Measurements from ENCODE around the gene CHAF1B. TPM values are rescaled to one million over a fixed set of nuclear protein-coding genes. Genes with fewer than 3 reads are reported as not detected.

Gene CHAF1B
- total RNA-seq, 1 experiment from 2014 or later = 52.7 TPM

DNA sequence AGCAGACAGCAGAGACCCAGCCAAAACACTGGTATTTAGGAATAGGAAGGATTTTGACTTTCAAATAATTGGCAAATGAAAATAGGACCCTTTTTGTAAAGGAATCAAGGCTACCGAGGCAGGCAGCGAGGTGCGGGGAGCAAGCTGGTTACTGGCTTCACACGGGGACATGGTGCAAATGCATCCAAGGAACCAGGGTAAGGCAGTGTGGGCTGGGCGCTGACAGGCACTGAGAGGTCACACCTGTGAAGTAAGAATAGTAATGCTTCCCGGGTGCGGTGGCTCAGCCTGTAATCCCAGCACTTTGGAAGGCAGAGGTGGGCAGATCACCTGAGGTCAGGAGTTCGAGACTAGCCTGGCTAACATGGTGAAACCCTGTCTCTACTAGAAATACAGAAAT, 15.5 kb downstream of the CHAF1B start:
- Histone ChIP-seq H3K27ac (ENCODE audit: low read depth, low read length, poor library complexity, severe bottlenecking) (no peak overlapping the region), H3K27me3 (replicated peaks; ENCODE audit: insufficient read depth, low read depth, low read length, poor library complexity) (no peaks in the 10 kb centered on the region), H3K4me1 (ENCODE audit: insufficient read depth, low read length, poor library complexity, severe bottlenecking) (no peaks in the 10 kb centered on the region), H3K36me3 (ENCODE audit: insufficient read depth, low read length, poor library complexity, severe bottlenecking) (peaks cover 72% of the 10 kb centered on the region), H3K4me3 (ENCODE audit: low read depth, low read length, poor library complexity, severe bottlenecking) (no peak overlapping the region), H3K9me3 (ENCODE audit: low read depth, low read length, poor library complexity, severe bottlenecking) (no peaks in the 10 kb centered on the region)
- no TSS peak for BruUV-seq (replicated peaks)
- POLR2A ChIA-PET (ENCODE audit: low non-redundant PET) = no interaction called here
- no peak for DNase-seq (ENCODE audit: low spot score)
- TF ChIP-seq, protein P1, sequence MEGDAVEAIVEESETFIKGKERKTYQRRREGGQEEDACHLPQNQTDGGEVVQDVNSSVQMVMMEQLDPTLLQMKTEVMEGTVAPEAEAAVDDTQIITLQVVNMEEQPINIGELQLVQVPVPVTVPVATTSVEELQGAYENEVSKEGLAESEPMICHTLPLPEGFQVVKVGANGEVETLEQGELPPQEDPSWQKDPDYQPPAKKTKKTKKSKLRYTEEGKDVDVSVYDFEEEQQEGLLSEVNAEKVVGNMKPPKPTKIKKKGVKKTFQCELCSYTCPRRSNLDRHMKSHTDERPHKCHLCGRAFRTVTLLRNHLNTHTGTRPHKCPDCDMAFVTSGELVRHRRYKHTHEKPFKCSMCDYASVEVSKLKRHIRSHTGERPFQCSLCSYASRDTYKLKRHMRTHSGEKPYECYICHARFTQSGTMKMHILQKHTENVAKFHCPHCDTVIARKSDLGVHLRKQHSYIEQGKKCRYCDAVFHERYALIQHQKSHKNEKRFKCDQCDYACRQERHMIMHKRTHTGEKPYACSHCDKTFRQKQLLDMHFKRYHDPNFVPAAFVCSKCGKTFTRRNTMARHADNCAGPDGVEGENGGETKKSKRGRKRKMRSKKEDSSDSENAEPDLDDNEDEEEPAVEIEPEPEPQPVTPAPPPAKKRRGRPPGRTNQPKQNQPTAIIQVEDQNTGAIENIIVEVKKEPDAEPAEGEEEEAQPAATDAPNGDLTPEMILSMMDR (conservative IDR thresholded peaks at IDR 0.05; ENCODE audit: low read depth, low read length) = no peak
- no peak for TF ChIP-seq EZH2 (IDR thresholded peaks at IDR 0.05; ENCODE audit: borderline replicate concordance, low read depth, low read length, poor library complexity, severe bottlenecking)
- intact Hi-C loops (cut with micrococcal nuclease; ENCODE audit: unreplicated experiment) = no loop called here
- CTCF ChIA-PET = no interaction called here

- Histone ChIP-seq H3K9me3 (ENCODE audit: low read depth, low read length, poor library complexity, severe bottlenecking) (no peaks in the 10 kb centered on the region), H3K4me1 (ENCODE audit: insufficient read depth, low read length, poor library complexity, severe bottlenecking) (no peaks in the 10 kb centered on the region), H3K27ac (ENCODE audit: low read depth, low read length, poor library complexity, severe bottlenecking) (no peak overlapping the region), H3K27me3 (replicated peaks; ENCODE audit: insufficient read depth, low read depth, low read length, poor library complexity) (no peaks in the 10 kb centered on the region), H3K4me3 (ENCODE audit: low read depth, low read length, poor library complexity, severe bottlenecking) (no peak overlapping the region), H3K36me3 (ENCODE audit: insufficient read depth, low read length, poor library complexity, severe bottlenecking) (peaks cover 70% of the 10 kb centered on the region)
- ChIA-PET POLR2A (ENCODE audit: low non-redundant PET) (no interaction called here), CTCF (no interaction called here)
- BruUV-seq (replicated peaks) = no TSS peak
- TF ChIP-seq, protein P1 (conservative IDR thresholded peaks at IDR 0.05; ENCODE audit: low read depth, low read length) = no peak
- TF ChIP-seq EZH2 (IDR thresholded peaks at IDR 0.05; ENCODE audit: borderline replicate concordance, low read depth, low read length, poor library complexity, severe bottlenecking) = no peak
- intact Hi-C loops (cut with micrococcal nuclease; ENCODE audit: unreplicated experiment) = no loop called here
- no peak for DNase-seq (ENCODE audit: low spot score)
Measured at GRCh38 chr21:36402339-36402738, 17.1 kb downstream of the CHAF1B start.

DNA sequence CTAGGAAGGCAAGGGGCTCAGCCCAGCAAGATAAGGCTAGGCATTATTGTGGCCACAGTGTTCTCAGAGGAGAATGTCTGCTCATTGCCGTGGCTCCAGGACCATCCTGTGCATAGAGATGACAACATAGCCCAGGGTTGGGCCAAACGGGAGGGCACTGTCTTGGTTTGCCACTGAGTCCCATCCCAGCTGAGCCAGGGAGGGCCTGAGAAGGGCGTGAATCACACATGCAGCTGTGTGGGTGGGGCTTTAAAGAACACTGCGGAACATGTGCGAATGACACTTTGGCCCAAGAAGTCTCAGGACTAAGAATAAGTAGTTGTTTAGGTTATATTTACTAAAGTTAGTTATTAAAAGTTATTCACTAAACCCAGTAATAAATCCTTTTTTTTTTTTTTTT, 18.5 kb downstream of the CHAF1B start:
- intact Hi-C loops (cut with micrococcal nuclease; ENCODE audit: unreplicated experiment) = no loop called here
- ChIA-PET POLR2A (ENCODE audit: low non-redundant PET) (no interaction called here), CTCF (no interaction called here)
- H3K27me3 ChIP-seq (replicated peaks; ENCODE audit: insufficient read depth, low read depth, low read length, poor library complexity) = no peaks in the 10 kb centered on the region
- H3K4me1 ChIP-seq (ENCODE audit: insufficient read depth, low read length, poor library complexity, severe bottlenecking) = no peaks in the 10 kb centered on the region
- no peak for DNase-seq (ENCODE audit: low spot score)
- no peak overlapping the region for H3K4me3 ChIP-seq (ENCODE audit: low read depth, low read length, poor library complexity, severe bottlenecking)
- TF ChIP-seq, protein P1 (conservative IDR thresholded peaks at IDR 0.05; ENCODE audit: low read depth, low read length) = no peak
- TF ChIP-seq EZH2 (IDR thresholded peaks at IDR 0.05; ENCODE audit: borderline replicate concordance, low read depth, low read length, poor library complexity, severe bottlenecking) = no peak
- BruUV-seq (replicated peaks) = no TSS peak
- H3K9me3 ChIP-seq (ENCODE audit: low read depth, low read length, poor library complexity, severe bottlenecking) = no peaks in the 10 kb centered on the region
- H3K36me3 ChIP-seq (ENCODE audit: insufficient read depth, low read length, poor library complexity, severe bottlenecking) = peaks cover 66% of the 10 kb centered on the region
- no peak overlapping the region for H3K27ac ChIP-seq (ENCODE audit: low read depth, low read length, poor library complexity, severe bottlenecking)

All from A673 (cell line).